HepG2 (cell line): ENCODE data around the gene ZNF217. TPM values are rescaled to one million over a fixed set of nuclear protein-coding genes. Genes with fewer than 3 reads are reported as not detected.

ENCODE experiments used
- ATM ChIP-seq: fragments of 450-650 bp; IDR thresholded peaks from 2 replicates; pipeline ENCODE4 v1.7.1; 2017; ENCODE audit warnings: mild to moderate bottlenecking, borderline replicate concordance
- ETV6 ChIP-seq: sonication (generic); formaldehyde crosslinking; conservative IDR thresholded peaks from 2 replicates; pipeline ENCODE4 v1.4.0; 2020; ENCODE audit warnings: missing genetic modification reagents
- MYC ChIP-seq: sonication (generic); formaldehyde crosslinking; IDR thresholded peaks from 2 replicates; pipeline ENCODE4 v1.9.0; 2021; ENCODE audit warnings: missing genetic modification reagents, borderline replicate concordance
- NFATC3 ChIP-seq: sonication (generic); formaldehyde crosslinking; IDR thresholded peaks from 2 replicates; pipeline ENCODE4 v1.5.1; 2020; ENCODE audit warnings: mild to moderate bottlenecking, missing genetic modification reagents
- NFYC ChIP-seq: IDR thresholded peaks from 2 replicates; pipeline ENCODE4 v1.6.1; 2016; ENCODE audit warnings: missing genetic modification reagents, missing compliant biosample characterization
- POLR2AphosphoS2 ChIP-seq: IDR thresholded peaks from 2 replicates; pipeline ENCODE4 v1.6.1; 2011; ENCODE audit warnings: low read depth, low read length, improper control_type of control experiment
- SCMH1 ChIP-seq: sonication (generic); formaldehyde crosslinking; IDR thresholded peaks from 2 replicates; pipeline ENCODE4 v1.9.0; 2021; ENCODE audit warnings: missing genetic modification reagents, mild to moderate bottlenecking, borderline replicate concordance
- SPEN ChIP-seq: sonication (generic); formaldehyde crosslinking; IDR thresholded peaks from 2 replicates; pipeline ENCODE4 v1.5.1; 2020; ENCODE audit warnings: low read depth, mild to moderate bottlenecking, missing genetic modification reagents
- TEAD3 ChIP-seq: optimal IDR thresholded peaks from 2 replicates; pipeline ENCODE3; 2016; ENCODE audit warnings: borderline replicate concordance
- ZFP36L2 ChIP-seq: sonication (generic); formaldehyde crosslinking; IDR thresholded peaks from 2 replicates; pipeline ENCODE4 v1.4.0; 2020; ENCODE audit warnings: missing genetic modification reagents
- ZKSCAN5 ChIP-seq: sonication (generic); formaldehyde crosslinking; IDR thresholded peaks from 2 replicates; pipeline ENCODE4 v1.5.1; 2020; ENCODE audit warnings: mild to moderate bottlenecking, missing genetic modification reagents
- ZNF24 ChIP-seq: fragments of 450-650 bp; IDR thresholded peaks from 2 replicates; pipeline ENCODE4 v1.6.1; 2017; ENCODE audit warnings: antibody characterized with exemption, mild to moderate bottlenecking
- ZNF563 ChIP-seq: sonication (generic); formaldehyde crosslinking; IDR thresholded peaks from 2 replicates; pipeline ENCODE4 v1.8.0; 2022; ENCODE audit warnings: mild to moderate bottlenecking, moderate library complexity, missing genetic modification reagents
- ZNF841 ChIP-seq: sonication (generic); formaldehyde crosslinking; IDR thresholded peaks from 2 replicates; pipeline ENCODE4 v1.8.1; 2023; ENCODE audit warnings: missing genetic modification reagents, borderline replicate concordance
- polyA plus RNA-seq, 8 experiments: library from polyadenylated mRNA; depleted of rRNA in 3 of 8; stranded (reverse) in 7 of 8; unstranded in 1 of 8; fragments of >200 nt; fragmentation: Illumina TruSeq in 4 of 8; extraction: Trizol in 4 of 8; gene quantifications; 2 replicates each; pipeline versions ENCODE4 v1.2.1 to v1.2.3, GENCODE V29; 2011 to 2016; ENCODE audit warnings: low read depth in 4 of 8, missing spikeins in 1 of 8, mixed read lengths in 1 of 8; ENCODE audit not compliant: insufficient read depth in 1 of 8
- total RNA-seq, 5 experiments: library from RNA; depleted of rRNA; stranded (reverse); fragments of >200 nt; fragmentation: Illumina TruSeq; extraction: Trizol; gene quantifications; 2 replicates each; pipeline ENCODE4 v1.2.3, GENCODE V29; 2016; ENCODE audit warnings: low read depth in 1 of 5
- TF ChIP-seq, protein P1 (sequence below): sonication (generic); formaldehyde crosslinking; IDR thresholded peaks from 2 replicates; pipeline ENCODE4 v1.8.0; 2022; ENCODE audit warnings: missing genetic modification reagents, low read depth, mild to moderate bottlenecking, borderline replicate concordance
- TF ChIP-seq, protein P2 (sequence below): sonication (generic); formaldehyde crosslinking; IDR thresholded peaks from 2 replicates; pipeline ENCODE4 v1.8.0; 2022; ENCODE audit warnings: mild to moderate bottlenecking, missing genetic modification reagents, borderline replicate concordance
- TF ChIP-seq, protein P3 (sequence below): sonication (generic); formaldehyde crosslinking; IDR thresholded peaks from 2 replicates; pipeline ENCODE4 v1.4.0; 2020; ENCODE audit warnings: missing genetic modification reagents
- TF ChIP-seq, protein P4 (sequence below): sonication (generic); formaldehyde crosslinking; IDR thresholded peaks from 2 replicates; pipeline ENCODE4 v1.9.0; 2021; ENCODE audit warnings: missing genetic modification reagents, borderline replicate concordance
- TF ChIP-seq, protein P5 (sequence below): sonication (generic); formaldehyde crosslinking; IDR thresholded peaks from 2 replicates; pipeline ENCODE4 v1.5.0; 2020; ENCODE audit warnings: missing genetic modification reagents
- TF ChIP-seq, protein P6 (sequence below): sonication (generic); formaldehyde crosslinking; IDR thresholded peaks from 2 replicates; pipeline ENCODE4 v1.5.0; 2020; ENCODE audit warnings: mild to moderate bottlenecking, missing genetic modification reagents, moderate library complexity

ZNF217 gene
- total and polyA plus RNA-seq, 2 of the 13 experiments (the other 11 are each of a cell fraction or from before 2014, with no cell fraction given) = 22.3 to 29.8 TPM

DNA sequence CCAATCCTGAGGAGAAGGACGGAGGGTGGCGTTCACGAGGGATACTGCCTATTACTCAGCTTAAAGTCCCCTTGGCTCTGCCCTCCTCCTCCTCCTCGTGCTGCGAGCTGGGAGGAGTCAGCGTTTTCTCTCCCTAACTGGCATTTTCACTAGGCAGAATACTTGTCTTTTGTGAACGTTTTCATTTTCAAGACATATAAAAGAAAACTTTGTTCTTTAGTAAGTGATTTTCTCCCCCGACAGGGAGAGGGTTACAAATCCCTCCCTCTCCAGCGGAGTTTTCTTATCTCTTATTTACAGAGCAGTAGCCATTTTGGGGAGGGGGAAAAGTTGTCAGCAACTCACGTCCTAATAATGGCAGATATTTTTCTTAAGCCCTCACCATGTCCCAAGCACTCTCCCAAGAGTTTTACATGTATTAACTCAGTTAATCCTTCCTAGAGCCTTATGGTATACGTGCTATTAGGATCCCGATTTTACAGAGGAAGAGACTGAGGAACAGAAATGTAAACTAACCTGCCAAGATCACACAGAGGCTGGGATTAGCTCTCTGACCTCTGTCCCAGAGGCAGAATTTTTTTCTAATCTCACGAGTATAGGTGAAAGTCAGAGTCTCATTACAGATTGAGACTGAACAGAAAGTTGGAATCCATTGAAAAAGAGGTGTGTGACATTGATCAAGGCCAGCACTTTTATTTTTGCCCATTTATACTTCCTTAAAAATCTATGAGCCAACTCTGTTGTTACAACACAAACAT is 30.0 kb upstream of the ZNF217 start (continued):
- TF ChIP-seq POLR2AphosphoS2 = 0 out of 2 replicates have a peak, but pooled peaks have one; percentile 63
- TF ChIP-seq ZKSCAN5 (CRISPR knock-in tag) = no peak
- TF ChIP-seq, protein P1, sequence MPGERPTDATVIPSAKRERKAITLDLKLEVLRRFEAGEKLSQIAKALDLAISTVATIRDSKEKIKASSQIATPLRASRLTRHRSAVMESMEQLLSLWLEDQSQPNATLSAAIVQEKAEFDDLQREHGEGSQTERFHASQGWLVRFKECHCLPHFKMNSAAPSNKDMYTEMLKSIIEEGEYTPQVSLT (CRISPR knock-in tag) = no peak
- peak; percentile 89 for TF ChIP-seq MYC (CRISPR knock-in tag)
- TF ChIP-seq, protein P2, sequence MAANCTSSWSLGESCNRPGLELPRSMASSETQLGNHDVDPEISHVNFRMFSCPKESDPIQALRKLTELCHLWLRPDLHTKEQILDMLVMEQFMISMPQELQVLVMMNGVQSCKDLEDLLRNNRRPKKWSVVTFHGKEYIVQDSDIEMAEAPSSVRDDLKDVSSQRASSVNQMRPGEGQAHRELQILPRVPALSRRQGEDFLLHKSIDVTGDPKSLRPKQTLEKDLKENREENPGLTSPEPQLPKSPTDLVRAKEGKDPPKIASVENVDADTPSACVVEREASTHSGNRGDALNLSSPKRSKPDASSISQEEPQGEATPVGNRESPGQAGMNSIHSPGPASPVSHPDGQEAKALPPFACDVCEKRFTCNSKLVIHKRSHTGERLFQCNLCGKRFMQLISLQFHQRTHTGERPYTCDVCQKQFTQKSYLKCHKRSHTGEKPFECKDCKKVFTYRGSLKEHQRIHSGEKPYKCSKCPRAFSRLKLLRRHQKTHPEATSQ (CRISPR knock-in tag) = no peak
- peak; percentile 22; the same call in 1 of the 2 replicates for TF ChIP-seq ZNF24
- no peak for TF ChIP-seq SPEN (CRISPR knock-in tag)
- TF ChIP-seq SCMH1 = no peak
- TF ChIP-seq, protein P3, sequence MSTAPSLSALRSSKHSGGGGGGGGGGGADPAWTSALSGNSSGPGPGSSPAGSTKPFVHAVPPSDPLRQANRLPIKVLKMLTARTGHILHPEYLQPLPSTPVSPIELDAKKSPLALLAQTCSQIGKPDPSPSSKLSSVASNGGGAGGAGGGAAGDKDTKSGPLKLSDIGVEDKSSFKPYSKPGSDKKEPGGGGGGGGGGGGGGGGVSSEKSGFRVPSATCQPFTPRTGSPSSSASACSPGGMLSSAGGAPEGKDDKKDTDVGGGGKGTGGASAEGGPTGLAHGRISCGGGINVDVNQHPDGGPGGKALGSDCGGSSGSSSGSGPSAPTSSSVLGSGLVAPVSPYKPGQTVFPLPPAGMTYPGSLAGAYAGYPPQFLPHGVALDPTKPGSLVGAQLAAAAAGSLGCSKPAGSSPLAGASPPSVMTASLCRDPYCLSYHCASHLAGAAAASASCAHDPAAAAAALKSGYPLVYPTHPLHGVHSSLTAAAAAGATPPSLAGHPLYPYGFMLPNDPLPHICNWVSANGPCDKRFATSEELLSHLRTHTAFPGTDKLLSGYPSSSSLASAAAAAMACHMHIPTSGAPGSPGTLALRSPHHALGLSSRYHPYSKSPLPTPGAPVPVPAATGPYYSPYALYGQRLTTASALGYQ = 0 out of 2 replicates have a peak, but pooled peaks have one; percentile 42
- TF ChIP-seq, protein P4, sequence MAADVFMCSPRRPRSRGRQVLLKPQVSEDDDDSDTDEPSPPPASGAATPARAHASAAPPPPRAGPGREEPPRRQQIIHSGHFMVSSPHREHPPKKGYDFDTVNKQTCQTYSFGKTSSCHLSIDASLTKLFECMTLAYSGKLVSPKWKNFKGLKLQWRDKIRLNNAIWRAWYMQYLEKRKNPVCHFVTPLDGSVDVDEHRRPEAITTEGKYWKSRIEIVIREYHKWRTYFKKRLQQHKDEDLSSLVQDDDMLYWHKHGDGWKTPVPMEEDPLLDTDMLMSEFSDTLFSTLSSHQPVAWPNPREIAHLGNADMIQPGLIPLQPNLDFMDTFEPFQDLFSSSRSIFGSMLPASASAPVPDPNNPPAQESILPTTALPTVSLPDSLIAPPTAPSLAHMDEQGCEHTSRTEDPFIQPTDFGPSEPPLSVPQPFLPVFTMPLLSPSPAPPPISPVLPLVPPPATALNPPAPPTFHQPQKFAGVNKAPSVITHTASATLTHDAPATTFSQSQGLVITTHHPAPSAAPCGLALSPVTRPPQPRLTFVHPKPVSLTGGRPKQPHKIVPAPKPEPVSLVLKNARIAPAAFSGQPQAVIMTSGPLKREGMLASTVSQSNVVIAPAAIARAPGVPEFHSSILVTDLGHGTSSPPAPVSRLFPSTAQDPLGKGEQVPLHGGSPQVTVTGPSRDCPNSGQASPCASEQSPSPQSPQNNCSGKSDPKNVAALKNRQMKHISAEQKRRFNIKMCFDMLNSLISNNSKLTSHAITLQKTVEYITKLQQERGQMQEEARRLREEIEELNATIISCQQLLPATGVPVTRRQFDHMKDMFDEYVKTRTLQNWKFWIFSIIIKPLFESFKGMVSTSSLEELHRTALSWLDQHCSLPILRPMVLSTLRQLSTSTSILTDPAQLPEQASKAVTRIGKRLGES (CRISPR knock-in tag) = no peak
- TF ChIP-seq ZNF841 (CRISPR knock-in tag) = no peak
- TF ChIP-seq TEAD3 (CRISPR knock-in tag) = peak; percentile 44
- TF ChIP-seq, protein P5, sequence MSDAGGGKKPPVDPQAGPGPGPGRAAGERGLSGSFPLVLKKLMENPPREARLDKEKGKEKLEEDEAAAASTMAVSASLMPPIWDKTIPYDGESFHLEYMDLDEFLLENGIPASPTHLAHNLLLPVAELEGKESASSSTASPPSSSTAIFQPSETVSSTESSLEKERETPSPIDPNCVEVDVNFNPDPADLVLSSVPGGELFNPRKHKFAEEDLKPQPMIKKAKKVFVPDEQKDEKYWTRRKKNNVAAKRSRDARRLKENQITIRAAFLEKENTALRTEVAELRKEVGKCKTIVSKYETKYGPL (CRISPR knock-in tag) = no peak
- TF ChIP-seq NFATC3 = peak; percentile 86; the same call in 1 of the 2 replicates
- TF ChIP-seq, protein P6, sequence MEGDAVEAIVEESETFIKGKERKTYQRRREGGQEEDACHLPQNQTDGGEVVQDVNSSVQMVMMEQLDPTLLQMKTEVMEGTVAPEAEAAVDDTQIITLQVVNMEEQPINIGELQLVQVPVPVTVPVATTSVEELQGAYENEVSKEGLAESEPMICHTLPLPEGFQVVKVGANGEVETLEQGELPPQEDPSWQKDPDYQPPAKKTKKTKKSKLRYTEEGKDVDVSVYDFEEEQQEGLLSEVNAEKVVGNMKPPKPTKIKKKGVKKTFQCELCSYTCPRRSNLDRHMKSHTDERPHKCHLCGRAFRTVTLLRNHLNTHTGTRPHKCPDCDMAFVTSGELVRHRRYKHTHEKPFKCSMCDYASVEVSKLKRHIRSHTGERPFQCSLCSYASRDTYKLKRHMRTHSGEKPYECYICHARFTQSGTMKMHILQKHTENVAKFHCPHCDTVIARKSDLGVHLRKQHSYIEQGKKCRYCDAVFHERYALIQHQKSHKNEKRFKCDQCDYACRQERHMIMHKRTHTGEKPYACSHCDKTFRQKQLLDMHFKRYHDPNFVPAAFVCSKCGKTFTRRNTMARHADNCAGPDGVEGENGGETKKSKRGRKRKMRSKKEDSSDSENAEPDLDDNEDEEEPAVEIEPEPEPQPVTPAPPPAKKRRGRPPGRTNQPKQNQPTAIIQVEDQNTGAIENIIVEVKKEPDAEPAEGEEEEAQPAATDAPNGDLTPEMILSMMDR (CRISPR knock-in tag) = peak; percentile 46
- no peak; the same call in 1 of the 2 replicates for TF ChIP-seq ZFP36L2
- TF ChIP-seq ATM = no peak
- no peak for TF ChIP-seq ETV6 (CRISPR knock-in tag)
- no peak for TF ChIP-seq ZNF563 (CRISPR knock-in tag)
- 0 out of 2 replicates have a peak, but pooled peaks have one; percentile 6 for TF ChIP-seq NFYC (CRISPR knock-in tag)
